Measurements from ENCODE around the gene CCDC33.

GRCh38 chr15:74343127-74343796 lies 107.1 kb downstream of the CCDC33 start:
- TF ChIP-seq CTCF (IDR thresholded peaks at IDR 0.05) (no peak), POLR2A (IDR thresholded peaks at IDR 0.05) (no peak)

Data from uterus (tissue), 2 donors.